Stimulated activated CD4-positive, alpha-beta T cell treated with anti-CD3 and anti-CD28 coated beads, Interleukin-15, amount 100 ng/mL, for 24 hours (primary cell): ENCODE measurements around the gene RCC2.

Source experiments
- DNase-seq: peaks from one replicate; pipeline ENCODE4 v3.0.0-alpha.2; 2020

Gene RCC2

GRCh38 chr1:17369466-17369865 is 70.0 kb downstream of the RCC2 start:
- no peak for DNase-seq

- DNase-seq = no peak
Observed at GRCh38 chr1:17365293-17365692, 74.2 kb downstream of the RCC2 start.

GRCh38 chr1:17363771-17364170 is 75.7 kb downstream of the RCC2 start:
- no peak for DNase-seq

GRCh38 chr1:17363351-17363750 is 76.1 kb downstream of the RCC2 start:
- no peak for DNase-seq

- DNase-seq = no peak
Observed at GRCh38 chr1:17361687-17362086, 77.8 kb downstream of the RCC2 start.

GRCh38 chr1:17360272-17360956 is 79.1 kb downstream of the RCC2 start:
- no peak for DNase-seq

- DNase-seq = no peak
Observed at GRCh38 chr1:17359808-17360207, 79.7 kb downstream of the RCC2 start.

- DNase-seq = no peak
Observed at GRCh38 chr1:17359031-17359430, 80.4 kb downstream of the RCC2 start.

- DNase-seq = no peak
Observed at GRCh38 chr1:17358557-17358956, 80.9 kb downstream of the RCC2 start.
